ENCODE data around the gene LINGO3.

DNA sequence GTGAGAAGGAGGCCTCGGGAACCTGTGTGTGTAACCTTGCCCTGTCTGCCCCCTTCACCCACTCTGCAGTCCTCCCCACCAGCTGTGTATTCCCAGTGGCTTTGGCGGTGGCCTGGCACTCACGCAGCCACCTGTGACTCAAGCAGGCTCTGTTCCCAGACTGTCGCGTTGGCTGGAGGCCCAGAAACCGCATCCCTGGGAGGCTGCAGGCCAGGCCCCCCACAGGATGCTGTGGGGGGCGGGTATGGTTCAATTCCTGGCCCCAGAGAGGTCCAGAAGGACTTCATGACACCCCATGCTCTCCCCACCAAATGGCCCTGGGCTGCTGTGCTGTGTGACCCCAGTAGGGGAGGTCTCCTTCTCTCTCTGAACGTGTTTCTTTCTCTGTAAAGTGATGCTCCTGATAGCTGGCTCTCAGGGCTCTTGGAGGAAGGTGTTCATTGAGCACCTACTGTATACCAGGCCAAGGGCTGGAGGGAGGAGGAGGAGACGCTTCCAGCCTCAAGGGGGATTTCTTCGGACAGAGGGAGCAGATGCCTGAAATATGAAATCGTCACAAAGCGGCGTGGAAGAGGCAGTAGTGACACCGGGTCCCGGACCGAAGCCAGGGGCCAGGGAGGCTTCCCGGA is 1.9 kb upstream of the LINGO3 start:
- TF ChIP-seq, protein P1, sequence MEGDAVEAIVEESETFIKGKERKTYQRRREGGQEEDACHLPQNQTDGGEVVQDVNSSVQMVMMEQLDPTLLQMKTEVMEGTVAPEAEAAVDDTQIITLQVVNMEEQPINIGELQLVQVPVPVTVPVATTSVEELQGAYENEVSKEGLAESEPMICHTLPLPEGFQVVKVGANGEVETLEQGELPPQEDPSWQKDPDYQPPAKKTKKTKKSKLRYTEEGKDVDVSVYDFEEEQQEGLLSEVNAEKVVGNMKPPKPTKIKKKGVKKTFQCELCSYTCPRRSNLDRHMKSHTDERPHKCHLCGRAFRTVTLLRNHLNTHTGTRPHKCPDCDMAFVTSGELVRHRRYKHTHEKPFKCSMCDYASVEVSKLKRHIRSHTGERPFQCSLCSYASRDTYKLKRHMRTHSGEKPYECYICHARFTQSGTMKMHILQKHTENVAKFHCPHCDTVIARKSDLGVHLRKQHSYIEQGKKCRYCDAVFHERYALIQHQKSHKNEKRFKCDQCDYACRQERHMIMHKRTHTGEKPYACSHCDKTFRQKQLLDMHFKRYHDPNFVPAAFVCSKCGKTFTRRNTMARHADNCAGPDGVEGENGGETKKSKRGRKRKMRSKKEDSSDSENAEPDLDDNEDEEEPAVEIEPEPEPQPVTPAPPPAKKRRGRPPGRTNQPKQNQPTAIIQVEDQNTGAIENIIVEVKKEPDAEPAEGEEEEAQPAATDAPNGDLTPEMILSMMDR (IDR thresholded peaks at IDR 0.05): no peak
- TF ChIP-seq POLR2A (IDR thresholded peaks at IDR 0.05) (no peak), POLR2AphosphoS5 (IDR thresholded peaks at IDR 0.05; ENCODE audit: insufficient read depth in 1 of 2, low read depth in 1 of 2) (no peak)
